ENCODE data around the gene CYP19A1. TPM values are rescaled to one million over a fixed set of nuclear protein-coding genes. Genes with fewer than 3 reads are reported as not detected.

The CYP19A1 gene
- total and polyA plus RNA-seq, 2 experiments from 2014 or later: 1.4 to 35.4 TPM

DNA sequence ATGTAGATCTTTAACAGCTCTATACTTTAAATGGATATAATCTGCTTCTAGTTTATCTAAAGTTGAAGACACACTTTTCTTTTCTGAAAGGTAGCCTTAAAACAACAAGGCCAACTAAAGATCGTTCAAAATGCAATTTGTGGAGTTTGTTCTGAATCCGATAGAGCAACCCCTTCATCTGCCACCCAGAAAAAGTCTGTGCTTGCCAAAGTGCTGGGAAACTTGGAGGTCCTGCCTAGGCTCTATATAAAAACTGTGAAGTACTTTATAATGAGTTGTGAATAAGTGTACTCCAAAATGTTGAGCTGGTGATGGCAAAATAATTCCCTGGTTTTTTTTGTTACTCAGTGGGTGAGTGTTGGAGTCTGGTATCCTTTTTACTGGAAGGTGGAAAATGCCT is 15.6 kb upstream of the CYP19A1 start:
- no peak overlapping the region for H2AFZ ChIP-seq
- H3K4me3 ChIP-seq: no peak overlapping the region
- 46% methylated on average over 2 of the region's 2 CpGs for WGBS (ENCODE audit: low lambda C conversion rate, missing lambda C conversion rate)
- no peak overlapping the region for H3K4me2 ChIP-seq
- H3K9me3 ChIP-seq (ENCODE audit: low read depth): no peaks in the 10 kb centered on the region
- H3K36me3 ChIP-seq (replicated peaks; ENCODE audit: insufficient read depth, low read depth): no peaks in the 10 kb centered on the region
- no peak overlapping the region for H3K27ac ChIP-seq
- no peaks in the 10 kb centered on the region for H4K20me1 ChIP-seq (ENCODE audit: insufficient read depth, poor library complexity, severe bottlenecking)
- no peak for DNase-seq (ENCODE audit: low spot score)
- H3K9me2 ChIP-seq (replicated peaks; ENCODE audit: insufficient read depth): no peaks in the 10 kb centered on the region
- H3K27me3 ChIP-seq: no peaks in the 10 kb centered on the region
- no peaks in the 10 kb centered on the region for H3K4me1 ChIP-seq (ENCODE audit: insufficient read depth)
- H3K79me2 ChIP-seq: no peaks in the 10 kb centered on the region
- TF ChIP-seq EZH2phosphoT487 (IDR thresholded peaks at IDR 0.05; ENCODE audit: low read depth, severe bottlenecking, unreplicated experiment): no peak
- no peak for TF ChIP-seq EZH2 (IDR thresholded peaks at IDR 0.05; ENCODE audit: borderline replicate concordance)
- no peak for TF ChIP-seq CTCF (IDR thresholded peaks at IDR 0.05; ENCODE audit: poor library complexity)

GRCh38 chr15:51350723-51351122 is 12.3 kb upstream of the CYP19A1 start:
- Histone ChIP-seq H3K79me2 (no peaks in the 10 kb centered on the region), H3K36me3 (replicated peaks; ENCODE audit: insufficient read depth, low read depth) (no peaks in the 10 kb centered on the region), H3K4me3 (no peak overlapping the region), H3K4me2 (no peak overlapping the region), H3K9me3 (ENCODE audit: low read depth) (no peaks in the 10 kb centered on the region), H2AFZ (no peak overlapping the region), H3K4me1 (ENCODE audit: insufficient read depth) (no peaks in the 10 kb centered on the region), H3K9me2 (replicated peaks; ENCODE audit: insufficient read depth) (no peaks in the 10 kb centered on the region), H3K27me3 (peaks cover 3% of the 10 kb centered on the region), H3K27ac (no peak overlapping the region), H4K20me1 (ENCODE audit: insufficient read depth, poor library complexity, severe bottlenecking) (no peaks in the 10 kb centered on the region)
- no peak for TF ChIP-seq EZH2 (IDR thresholded peaks at IDR 0.05; ENCODE audit: borderline replicate concordance)
- DNase-seq (ENCODE audit: low spot score): no peak
- 94% methylated on average over 3 of the region's 3 CpGs for WGBS (ENCODE audit: low lambda C conversion rate, missing lambda C conversion rate)

GRCh38 chr15:51349156-51349844 is 10.9 kb upstream of the CYP19A1 start:
- 64% methylated on average over 4 of the region's 4 CpGs for WGBS (ENCODE audit: low lambda C conversion rate, missing lambda C conversion rate)
- H3K27ac ChIP-seq: no peak overlapping the region

More at GRCh38 chr15:51349156-51349844, 10.9 kb upstream of the CYP19A1 start:
- H2AFZ ChIP-seq: no peak overlapping the region
- TF ChIP-seq EZH2phosphoT487 (IDR thresholded peaks at IDR 0.05; ENCODE audit: low read depth, severe bottlenecking, unreplicated experiment) (no peak), EZH2 (IDR thresholded peaks at IDR 0.05; ENCODE audit: borderline replicate concordance) (no peak), CTCF (IDR thresholded peaks at IDR 0.05; ENCODE audit: poor library complexity) (no peak)
- H3K79me2 ChIP-seq: no peaks in the 10 kb centered on the region
- no peaks in the 10 kb centered on the region for H3K4me1 ChIP-seq (ENCODE audit: insufficient read depth)
- no peaks in the 10 kb centered on the region for H3K36me3 ChIP-seq (replicated peaks; ENCODE audit: insufficient read depth, low read depth)
- H3K4me2 ChIP-seq: no peak overlapping the region
- H4K20me1 ChIP-seq (ENCODE audit: insufficient read depth, poor library complexity, severe bottlenecking): no peaks in the 10 kb centered on the region
- no peaks in the 10 kb centered on the region for H3K9me2 ChIP-seq (replicated peaks; ENCODE audit: insufficient read depth)
- no peak overlapping the region for H3K4me3 ChIP-seq
- no peak for DNase-seq (ENCODE audit: low spot score)
- H3K9me3 ChIP-seq (ENCODE audit: low read depth): no peaks in the 10 kb centered on the region
- peaks cover 3% of the 10 kb centered on the region for H3K27me3 ChIP-seq
